Activated T-helper 9 cell treated with anti-CD3 and anti-CD28 coated beads, Interleukin-2, amount 50 U/mL, for 16 hours (primary cell): Measurements from ENCODE around the gene FTO.
"Not testable (repeated sequence)": the region's sequence is repeated elsewhere in the genome, so short reads cannot be mapped to it uniquely, and the experiment has no call there.

Source experiments
- DNase-seq: peaks from one replicate; pipeline ENCODE4 v3.0.0-alpha.2; 2020; ENCODE audit warnings: low read depth

The FTO gene

GRCh38 chr16:53865494-53865863 is 161.5 kb downstream of the FTO start:
- DNase-seq: no peak

DNA sequence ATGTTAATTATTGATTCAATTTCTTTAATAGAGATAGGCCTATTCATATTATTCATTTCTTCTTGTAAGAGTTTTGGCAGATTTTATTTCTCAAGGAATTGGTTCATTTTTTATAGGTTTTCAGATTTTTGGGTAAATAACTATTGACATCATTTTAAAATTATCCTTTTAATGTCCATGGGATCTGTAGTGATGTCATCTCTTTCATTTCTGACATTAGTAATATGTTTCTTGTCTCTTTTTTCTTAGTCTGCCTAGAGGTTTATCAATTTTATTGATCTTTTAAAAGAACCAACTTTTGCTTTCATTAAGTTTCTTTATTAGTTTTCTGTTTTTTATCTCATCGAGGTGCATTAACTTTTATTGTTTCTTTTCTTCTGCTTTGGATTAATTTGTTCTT is 162.6 kb downstream of the FTO start:
- DNase-seq: no peak

DNA sequence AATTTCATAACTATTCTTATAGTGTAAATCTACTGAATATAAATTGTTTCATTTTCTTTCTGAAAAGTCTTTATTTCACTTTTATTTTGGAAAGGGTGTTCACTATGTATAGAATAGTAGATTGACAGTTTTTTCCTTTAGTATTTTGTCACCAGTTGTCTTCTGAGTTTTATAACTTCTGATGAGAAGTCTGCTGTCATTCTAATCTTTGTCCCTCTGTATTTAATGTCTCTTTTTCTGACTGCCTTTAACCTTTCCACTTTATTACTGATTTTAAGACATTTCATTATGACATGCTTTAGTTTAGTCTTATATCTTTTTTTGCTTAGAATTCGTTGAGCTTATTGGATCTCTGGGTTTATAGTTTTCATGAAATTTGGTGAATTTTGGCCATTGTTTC is 166.9 kb downstream of the FTO start:
- DNase-seq: no peak

DNA sequence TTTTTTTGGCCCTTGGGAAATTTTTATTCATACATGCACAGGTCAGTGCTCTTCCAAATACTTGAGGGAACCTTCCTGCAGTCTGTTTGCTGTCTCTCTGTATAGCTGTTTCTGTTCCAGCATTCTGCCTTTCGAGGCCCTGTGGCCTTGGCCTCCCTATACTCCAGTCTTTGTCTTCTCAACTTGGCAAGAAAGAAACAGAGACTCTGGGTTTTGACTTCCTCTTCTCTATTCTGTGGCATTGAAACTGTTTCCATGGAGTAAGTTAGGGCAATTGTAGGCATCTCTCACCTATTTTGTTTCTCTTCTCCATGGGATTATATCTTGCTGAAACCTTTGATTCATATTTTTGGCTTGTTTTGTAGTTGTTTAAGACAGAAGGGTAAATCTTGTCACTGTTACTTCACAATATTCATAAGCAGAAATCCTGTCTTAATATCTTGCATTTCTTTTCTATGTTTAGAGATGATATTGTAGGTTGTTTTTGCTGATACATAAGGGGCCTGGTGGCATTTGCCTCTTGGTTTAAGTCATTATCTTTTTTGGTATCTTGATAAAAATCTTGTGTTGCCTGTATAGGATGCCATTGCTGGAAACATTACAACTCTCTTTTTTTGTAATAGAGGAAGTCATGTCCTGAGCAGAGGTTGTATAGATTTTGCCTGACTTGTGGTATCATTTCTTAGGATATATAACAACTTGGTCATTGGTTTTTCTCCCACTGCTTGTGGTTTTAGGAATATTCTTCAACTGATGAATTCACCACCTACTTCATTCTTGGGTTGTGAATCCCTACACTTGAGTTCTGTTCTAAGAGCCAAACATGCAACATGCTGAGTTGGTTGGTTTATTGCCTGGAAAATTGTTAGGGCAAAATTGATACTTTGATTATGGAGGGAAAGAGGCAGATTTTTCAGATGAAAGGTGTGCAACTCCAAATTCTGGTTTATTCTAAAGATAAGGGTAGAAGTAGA is 168.6 kb downstream of the FTO start:
- DNase-seq: no peak

DNA sequence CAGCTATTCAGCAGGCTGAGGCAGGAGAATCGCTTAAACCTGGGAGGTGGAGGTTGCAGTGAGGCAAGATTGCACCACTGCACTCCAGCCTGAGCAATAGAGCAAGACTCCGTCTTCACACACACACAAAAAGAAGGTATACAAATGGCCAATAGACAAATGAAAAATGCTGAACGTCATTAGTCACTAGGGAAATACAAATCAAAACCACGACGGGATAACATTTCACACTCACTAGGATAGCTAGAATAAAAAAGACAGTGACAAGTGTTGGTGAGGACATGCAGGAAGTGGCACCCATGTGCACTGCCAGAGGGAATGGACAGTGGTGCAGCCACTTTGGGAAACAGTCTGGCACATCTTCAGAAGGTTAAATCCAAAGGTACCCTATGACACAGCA is 172.9 kb downstream of the FTO start:
- DNase-seq: no peak

DNA sequence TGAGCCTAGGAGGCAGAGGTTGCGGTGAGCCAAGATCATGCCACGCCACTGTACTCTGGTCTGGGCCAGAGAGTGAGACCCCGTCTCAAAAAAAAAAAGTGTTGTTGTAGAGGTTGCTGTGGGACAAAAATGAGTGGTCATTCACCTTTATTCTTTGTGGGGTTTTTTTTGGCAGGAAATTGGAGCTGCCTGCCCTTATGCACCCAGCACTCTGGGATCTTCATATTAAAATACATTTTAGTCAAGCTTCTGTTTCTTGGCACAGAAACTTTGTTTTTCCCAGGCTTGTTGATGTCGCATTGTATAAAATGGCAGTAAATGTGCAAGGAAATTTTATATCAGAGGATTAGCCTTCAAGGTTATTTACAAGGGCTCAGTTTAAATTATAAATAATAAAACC is 174.3 kb downstream of the FTO start:
- DNase-seq: no peak

- no peak for DNase-seq
These were observed 177.4 kb downstream of the FTO start for GRCh38 chr16:53881371-53881770.

DNA sequence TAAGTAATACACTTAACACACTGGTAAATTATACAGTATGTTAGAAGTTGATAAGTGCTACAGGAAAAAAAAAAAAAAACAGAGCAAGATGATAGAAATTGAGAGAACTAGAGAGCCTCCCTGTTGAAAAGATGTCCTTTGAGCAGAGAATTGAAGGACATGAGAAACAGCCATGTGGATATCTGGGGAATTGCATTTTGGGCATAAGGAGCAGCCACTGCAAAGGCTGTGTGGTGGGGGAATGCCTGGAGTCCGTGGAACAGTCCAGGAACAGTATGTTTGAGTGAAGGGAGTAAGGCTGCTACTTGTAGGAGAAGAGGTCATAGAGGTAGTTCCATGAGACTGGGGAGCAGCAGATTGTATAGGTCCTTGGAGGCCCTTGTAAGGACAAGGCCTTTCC is 178.4 kb downstream of the FTO start:
- no peak for DNase-seq

DNA sequence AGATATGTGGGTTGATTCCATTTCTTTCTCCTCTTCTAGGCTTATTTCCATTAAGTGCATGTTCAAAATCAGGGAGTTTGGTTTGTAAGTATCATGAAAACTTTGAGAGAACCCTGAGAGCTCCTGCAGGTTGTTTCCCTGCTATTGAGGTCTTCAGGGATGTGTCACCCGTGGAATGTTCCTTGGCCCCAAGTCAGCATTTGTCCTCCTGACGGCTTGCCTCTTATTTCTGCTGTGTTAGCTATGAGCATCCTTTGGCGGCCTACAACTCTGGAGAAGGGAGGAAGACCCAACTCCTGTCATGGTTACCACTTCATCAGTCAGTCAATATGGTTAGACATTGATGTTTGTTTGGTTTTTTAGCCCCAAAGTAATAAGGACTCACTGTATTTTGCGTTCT is 180.8 kb downstream of the FTO start:
- DNase-seq: no peak

DNA sequence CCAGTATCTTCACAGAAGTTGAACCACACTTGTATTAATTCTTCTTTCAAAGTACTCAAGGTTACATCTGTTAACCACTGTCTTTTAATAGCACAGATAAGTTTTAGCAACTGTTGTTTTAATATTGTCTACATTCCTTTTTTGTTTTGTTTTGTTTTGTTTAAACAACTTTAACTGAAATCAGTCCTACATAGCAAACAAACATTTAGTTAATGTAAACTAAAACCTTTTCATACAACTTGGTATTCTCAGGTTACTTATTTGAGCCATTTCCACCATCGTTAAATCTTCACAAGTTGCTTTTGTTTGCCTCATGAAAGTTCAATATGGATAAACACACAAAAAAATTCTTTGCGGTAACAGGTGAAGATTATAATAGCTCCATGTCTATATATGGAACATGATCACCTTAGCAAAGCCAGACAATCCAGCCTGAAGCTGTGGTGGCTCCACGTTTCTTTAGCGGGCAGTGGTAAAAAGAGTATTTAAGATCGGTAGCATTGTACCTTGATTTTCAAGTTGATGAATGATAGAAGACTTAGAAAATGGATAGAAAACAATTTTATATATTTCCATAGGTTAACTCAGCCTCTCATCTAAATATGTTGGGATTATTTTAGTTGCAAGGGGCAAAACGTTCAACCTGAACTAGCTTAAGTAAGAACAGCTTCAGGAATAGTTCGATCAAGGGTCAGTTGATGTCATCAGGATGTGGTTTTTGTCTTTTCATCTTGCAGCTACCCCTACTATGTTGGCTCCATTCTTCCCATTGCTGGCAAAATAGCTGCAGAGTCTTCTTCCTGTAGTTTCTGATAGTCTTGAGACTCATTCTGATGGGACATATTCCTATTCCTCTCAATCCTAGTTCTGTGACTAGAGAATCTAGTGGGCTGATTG is 182.8 kb downstream of the FTO start:
- DNase-seq: no peak

- no peak for DNase-seq
These were observed 184.3 kb downstream of the FTO start for GRCh38 chr16:53888222-53888621.

DNA sequence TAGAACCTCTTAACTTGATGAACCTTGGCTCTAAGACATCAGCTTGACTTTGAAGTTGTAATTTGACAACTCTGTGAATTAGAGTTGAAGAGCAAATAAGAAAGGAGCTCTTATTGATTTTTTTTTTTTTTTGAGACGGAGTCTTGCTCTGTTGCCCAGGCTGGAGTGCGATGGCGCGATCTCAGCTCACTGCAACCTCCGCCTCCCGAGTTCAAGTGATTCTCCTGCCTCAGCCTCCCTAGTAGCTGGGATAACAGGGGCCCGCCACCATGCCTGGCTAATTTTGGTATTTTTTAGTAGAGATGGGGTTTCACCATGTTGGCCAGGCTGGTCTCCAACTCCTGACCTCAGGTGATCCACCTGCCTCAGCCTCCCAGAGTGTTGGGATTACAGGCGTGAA is 186.9 kb downstream of the FTO start:
- DNase-seq: not testable (repeated sequence)

DNA sequence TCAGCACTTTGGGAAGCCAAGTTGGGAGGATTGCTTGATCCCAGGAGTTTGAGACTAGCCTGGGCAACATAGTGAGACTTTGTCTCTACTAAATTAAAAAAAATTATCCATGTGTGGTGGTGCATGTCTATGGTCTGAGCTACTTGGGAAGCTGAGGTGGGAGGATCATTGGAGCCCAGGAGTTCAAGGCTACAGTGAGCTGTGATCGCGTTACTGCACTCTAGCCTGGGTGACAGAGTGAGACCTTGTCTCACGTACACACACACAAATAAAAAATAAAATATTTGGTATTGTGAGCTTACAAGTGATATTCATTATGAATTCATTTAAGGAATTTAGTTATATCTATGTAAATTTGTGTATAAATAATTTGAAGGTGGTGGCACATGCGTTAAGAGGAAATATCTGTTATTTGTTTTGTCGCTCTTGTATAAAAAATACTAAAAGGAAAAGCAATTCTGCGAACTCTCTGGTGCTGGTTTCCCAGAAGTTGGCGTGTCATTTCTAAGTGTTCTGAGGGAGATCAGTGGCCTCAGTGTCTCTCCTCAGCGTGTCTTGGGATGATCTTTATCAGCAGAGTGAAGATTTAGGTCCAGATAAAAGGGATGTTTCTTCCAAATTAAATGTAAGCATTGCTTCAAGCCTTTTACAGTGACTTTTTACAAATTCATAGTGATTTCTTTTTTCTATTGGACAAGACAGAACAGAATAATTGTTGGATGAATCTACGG is 187.6 kb downstream of the FTO start:
- DNase-seq: no peak

DNA sequence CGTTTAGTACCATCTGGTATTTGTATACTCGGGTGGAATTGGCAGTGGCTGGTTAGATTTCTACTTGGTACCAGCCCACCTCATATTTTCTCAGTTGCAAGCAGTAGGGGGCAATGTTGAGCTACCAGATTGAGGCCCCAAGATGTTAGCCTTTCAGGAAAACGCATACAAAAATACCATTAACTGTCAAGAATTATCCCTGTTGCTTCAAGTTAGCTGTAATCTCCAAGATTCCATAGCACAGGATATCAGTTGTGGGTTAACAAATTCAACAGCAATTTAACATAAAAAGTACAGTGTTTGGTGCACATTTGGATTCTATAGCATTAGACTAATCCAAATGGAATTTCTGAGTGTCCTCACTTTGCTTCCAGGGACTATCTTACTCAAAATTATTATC is 188.2 kb downstream of the FTO start:
- peak; percentile 2 for DNase-seq

DNA sequence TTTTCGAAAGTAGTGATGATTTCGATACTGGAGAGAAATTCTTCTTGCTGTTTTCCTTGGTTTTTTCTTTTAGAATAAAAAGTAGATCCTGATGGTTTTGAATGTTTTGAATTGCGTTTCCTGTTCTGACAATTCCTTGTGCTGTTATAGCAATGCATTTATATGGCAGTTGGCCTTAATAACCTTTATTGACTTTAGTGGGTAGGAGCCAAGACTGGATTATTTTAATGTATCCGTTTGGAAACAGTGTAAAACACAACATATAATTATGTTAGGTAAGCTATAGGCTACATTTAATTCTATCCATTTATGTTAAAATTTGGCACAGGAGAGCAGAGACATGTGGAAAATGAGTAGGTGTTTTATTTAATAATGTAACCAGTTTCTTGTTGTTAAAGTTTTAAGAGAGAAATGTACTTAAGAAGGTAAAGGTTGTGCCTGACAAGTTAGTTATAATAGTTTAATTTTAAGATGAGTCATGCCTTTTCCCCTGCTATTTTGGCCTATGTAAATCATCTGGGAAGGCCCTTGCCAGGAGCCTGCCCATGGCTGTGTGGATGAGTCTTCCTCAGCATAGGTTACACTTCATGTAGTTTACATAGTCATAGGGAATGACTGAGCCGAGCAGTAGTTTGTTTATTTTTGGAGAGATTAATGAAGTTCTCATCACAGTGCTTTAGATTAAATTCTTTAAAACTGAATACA is 189.9 kb downstream of the FTO start:
- DNase-seq: no peak

- DNase-seq: no peak
These were observed 190.7 kb downstream of the FTO start for GRCh38 chr16:53894686-53895085.

- DNase-seq: no peak
These were observed 191.5 kb downstream of the FTO start for GRCh38 chr16:53895433-53895832.

GRCh38 chr16:53895851-53896250 is 191.9 kb downstream of the FTO start:
- DNase-seq: no peak

DNA sequence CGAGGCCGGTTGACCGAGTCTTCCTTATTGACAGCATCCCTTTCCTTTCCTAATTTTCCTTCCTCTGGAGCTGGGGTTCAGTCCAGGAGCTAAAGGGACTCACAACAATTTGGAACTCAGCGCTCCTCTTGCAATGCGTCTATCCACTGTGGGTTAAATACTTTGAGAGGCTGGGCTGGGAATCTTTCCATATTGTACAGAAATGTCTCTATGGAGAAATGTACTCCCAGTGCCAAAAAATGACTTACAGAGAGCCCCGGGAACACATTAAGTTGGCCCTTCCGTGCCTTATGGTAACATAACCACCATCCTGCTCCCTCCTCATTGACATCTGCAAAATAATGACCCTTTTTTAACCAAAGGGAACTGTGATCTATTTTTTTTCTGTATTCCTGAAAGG is 192.8 kb downstream of the FTO start:
- no peak for DNase-seq

GRCh38 chr16:53898993-53899392 is 195.0 kb downstream of the FTO start:
- no peak for DNase-seq

DNA sequence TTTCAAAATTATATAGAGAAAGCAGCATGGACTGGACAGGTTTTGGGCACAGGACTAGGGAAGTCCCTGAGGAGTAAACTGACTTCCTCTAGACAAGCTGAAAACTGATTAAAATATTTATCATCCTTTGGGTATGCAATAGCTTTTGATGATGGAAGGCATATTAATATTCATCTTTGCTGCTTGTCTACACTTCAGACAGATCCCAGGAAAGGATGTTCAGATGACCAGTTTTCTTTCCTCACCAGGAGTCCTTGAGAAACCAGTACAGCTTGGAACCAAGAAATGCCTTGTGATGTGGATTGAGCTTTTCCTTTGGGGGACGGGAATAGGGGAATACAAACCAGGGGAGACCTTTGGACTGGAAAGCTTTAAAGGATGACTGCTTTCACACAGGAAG is 195.5 kb downstream of the FTO start:
- no peak for DNase-seq

GRCh38 chr16:53900667-53901066 is 196.7 kb downstream of the FTO start:
- no peak for DNase-seq
